ENCODE measurements around the gene UNC5C.
A peak's percentile ranks its signal among the peaks of the same experiment; 100 is the strongest.

The UNC5C gene

GRCh38 chr4:95295157-95295556 lies 253.6 kb downstream of the UNC5C start:
- TF ChIP-seq CTCF (IDR thresholded peaks at IDR 0.05; ENCODE audit: extremely low read depth, insufficient read depth, missing control alignments) = no peak
- no peak for DNase-seq (ENCODE audit: low spot score)
- in situ Hi-C loops (cut with MboI; ENCODE audit: low pct_unique_long_range_greater_than_20kb, low sequenced_read_pairs, unreplicated experiment) = no loop called here

- no peak for DNase-seq (ENCODE audit: low spot score)
- in situ Hi-C loops (cut with MboI; ENCODE audit: low pct_unique_long_range_greater_than_20kb, low sequenced_read_pairs, unreplicated experiment) = no loop called here
- no peak for TF ChIP-seq CTCF (IDR thresholded peaks at IDR 0.05; ENCODE audit: extremely low read depth, insufficient read depth, missing control alignments)
Observed at GRCh38 chr4:95294321-95294720, 254.5 kb downstream of the UNC5C start.

GRCh38 chr4:95293014-95293413 lies 255.8 kb downstream of the UNC5C start:
- no peak for DNase-seq (ENCODE audit: low spot score)
- no peak for TF ChIP-seq CTCF (IDR thresholded peaks at IDR 0.05; ENCODE audit: extremely low read depth, insufficient read depth, missing control alignments)
- in situ Hi-C loops (cut with MboI; ENCODE audit: low pct_unique_long_range_greater_than_20kb, low sequenced_read_pairs, unreplicated experiment) = no loop called here

- in situ Hi-C loops (cut with MboI; ENCODE audit: low pct_unique_long_range_greater_than_20kb, low sequenced_read_pairs, unreplicated experiment) = no loop called here
- no peak for DNase-seq (ENCODE audit: low spot score)
- no peak for TF ChIP-seq CTCF (IDR thresholded peaks at IDR 0.05; ENCODE audit: extremely low read depth, insufficient read depth, missing control alignments)
Observed at GRCh38 chr4:95290702-95291101, 258.1 kb downstream of the UNC5C start.

GRCh38 chr4:95289028-95289634 lies 259.6 kb downstream of the UNC5C start:
- peak; percentile 10 for DNase-seq (ENCODE audit: low spot score)
- in situ Hi-C loops (cut with MboI; ENCODE audit: low pct_unique_long_range_greater_than_20kb, low sequenced_read_pairs, unreplicated experiment) = no loop called here
- TF ChIP-seq CTCF (IDR thresholded peaks at IDR 0.05; ENCODE audit: extremely low read depth, insufficient read depth, missing control alignments) = no peak

GRCh38 chr4:95288552-95288951 lies 260.2 kb downstream of the UNC5C start:
- TF ChIP-seq CTCF (IDR thresholded peaks at IDR 0.05; ENCODE audit: extremely low read depth, insufficient read depth, missing control alignments) = no peak
- DNase-seq (ENCODE audit: low spot score) = no peak
- in situ Hi-C loops (cut with MboI; ENCODE audit: low pct_unique_long_range_greater_than_20kb, low sequenced_read_pairs, unreplicated experiment) = no loop called here

GRCh38 chr4:95285797-95286196 lies 263.0 kb downstream of the UNC5C start:
- TF ChIP-seq CTCF (IDR thresholded peaks at IDR 0.05; ENCODE audit: extremely low read depth, insufficient read depth, missing control alignments) = no peak
- in situ Hi-C loops (cut with MboI; ENCODE audit: low pct_unique_long_range_greater_than_20kb, low sequenced_read_pairs, unreplicated experiment) = no loop called here
- DNase-seq (ENCODE audit: low spot score) = no peak

Data from GM13977 (cell line).